ENCODE results near the gene CHRNA9.
"Not testable (repeated sequence)": the region's sequence is repeated elsewhere in the genome, so short reads cannot be mapped to it uniquely, and the experiment has no call there.

CHRNA9 gene

DNA sequence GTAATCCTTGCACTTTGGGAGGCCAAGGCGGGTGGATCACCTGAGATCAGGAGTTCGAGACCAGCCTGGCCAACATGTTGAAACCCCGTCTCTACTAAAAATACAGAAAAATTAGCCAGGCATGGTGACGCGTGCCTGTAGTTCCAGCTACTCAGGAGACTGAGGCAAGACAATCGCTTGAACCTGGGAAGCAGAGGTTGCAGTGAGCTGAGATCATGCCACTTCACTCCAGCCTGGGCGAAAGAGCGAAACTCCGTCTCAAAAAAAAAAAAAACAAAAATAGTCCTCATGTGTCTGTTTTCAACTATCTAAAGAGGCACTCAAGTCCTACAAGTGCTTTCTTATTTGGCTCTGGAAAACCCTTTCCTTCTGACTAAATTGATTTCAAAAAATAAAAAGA is 57.1 kb downstream of the CHRNA9 start:
- DNase-seq = not testable (repeated sequence)

DNA sequence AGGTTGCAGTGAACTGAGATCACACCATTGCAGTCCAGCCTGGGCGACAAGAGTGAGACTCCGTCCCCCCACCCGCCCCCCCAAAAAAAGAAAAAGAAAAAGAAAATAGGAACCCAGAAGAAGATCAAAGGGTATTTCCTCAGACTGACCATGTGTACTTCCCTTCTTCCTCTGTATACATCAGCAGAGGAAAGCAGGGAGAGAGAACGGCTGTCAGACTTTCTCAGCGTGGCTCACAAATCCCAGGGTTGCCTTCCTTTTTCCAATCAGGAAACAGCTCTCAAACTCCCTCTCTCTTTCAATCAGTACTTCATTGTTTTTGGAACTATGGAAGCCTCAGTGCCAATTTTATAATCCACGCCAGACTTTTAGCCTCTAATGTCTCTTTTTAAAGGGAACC is 59.1 kb downstream of the CHRNA9 start:
- no peak for DNase-seq

DNA sequence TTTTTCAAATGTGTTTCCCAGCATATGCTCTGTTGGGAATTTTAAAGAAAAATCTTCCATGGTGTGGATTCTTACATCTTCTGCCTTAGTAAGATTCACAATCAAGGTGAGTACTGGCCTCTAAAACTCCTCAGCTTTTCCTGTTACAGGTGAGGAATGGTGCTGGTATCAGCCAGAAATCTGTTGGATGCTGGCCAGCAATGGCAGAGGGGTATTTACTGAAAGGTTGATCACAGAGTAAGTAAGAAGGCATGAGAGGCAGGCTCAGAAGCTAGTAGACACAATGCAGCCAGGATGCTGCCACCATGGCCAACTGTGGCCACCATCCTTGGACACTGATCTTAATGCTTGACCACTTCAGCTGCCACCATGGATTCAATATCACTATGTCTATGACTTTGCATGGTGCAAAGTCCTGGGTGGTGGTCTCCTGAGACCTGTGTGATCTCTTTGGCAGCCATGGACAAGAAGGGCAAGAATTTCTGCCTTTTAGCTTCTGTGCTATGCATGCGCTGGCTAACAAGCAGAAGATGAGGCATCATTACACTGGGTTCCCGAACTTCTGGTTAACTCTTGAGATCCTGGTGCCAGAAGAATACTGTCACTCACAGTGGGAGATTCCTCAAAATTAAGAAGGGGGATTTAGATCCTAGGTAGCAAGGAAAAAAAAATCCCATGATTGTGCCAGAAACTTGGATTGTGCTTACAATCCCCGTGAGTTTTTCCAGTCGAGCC is 60.2 kb downstream of the CHRNA9 start:
- no peak for DNase-seq

DNA sequence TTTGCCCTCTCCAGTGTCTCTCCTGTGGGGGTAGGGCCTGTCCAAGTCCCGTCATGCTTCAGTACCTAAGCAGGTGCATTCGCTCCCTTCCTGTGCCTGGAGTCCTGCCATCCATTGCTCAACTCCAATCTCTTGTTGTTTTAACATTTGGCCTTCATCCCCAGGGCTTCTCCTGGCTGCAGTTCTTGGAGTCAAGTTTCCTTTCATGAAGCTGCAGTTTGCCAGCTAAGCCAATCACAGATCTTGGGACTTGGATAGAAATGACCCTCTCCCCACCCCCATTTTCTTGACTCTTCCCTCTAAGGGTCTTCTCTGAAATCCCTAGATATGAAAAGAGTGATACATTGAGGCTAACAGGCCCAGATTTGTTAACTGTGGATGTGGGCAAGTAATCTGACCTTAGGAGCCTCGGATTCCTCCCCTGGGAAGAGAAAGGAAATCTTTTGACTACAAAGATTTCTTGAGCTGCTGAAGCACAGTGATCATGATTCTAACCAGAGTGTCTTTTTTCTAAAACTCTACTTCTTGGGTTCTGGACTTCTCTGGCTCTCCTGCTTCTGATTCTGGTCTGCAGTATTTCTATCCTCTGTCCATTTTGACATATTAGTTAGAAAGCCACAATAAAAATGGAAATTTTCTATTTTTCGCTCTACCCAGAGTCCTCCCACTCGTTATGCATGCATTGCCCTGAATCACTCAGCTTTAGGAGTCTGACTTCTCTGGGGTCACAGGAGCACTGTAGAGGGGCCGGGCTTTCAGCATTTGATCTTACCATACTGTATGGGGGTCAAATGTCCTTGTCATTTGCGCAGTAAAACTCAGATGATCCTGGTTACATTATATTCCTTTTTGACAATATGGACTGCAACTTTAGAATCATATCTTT is 61.0 kb downstream of the CHRNA9 start:
- DNase-seq = no peak

DNA sequence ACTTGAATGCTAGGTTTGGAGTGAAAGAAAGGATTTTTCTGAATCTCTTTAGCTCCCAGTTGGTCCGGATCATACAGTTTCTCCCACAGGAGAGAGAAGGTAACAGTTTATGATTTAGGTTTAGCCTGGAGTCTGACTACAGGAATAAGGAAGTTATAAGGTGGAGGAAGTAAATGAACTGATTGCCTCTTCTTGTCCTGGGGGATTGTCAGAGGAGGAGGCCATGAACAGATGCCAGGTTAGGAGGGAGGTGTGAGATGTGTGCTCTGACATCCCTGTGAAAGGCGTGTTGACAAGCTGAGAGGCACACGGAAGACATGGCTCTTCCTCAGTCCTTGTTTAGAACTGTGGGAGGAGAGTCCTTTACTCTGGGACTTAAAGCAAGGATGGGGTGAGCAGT is 64.4 kb downstream of the CHRNA9 start:
- DNase-seq = no peak

DNA sequence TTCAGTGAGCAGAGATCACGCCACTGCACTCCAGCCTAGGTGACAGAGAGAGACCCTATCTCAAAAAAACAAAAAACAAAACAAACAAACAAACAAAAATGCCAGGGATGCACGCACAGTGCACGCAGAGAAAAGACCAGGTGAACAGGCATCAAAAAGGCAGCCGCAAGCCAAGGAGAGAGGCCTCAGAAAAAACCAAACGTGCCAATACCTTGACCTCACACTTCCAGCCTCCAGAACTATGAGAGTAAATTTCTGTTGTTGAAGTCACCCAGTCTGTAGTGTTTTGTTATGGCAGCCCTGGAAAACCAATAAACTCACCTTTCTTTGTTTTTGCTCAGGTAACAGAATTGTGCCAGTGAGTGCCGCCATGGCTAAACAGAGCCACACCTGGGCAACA is 66.0 kb downstream of the CHRNA9 start:
- no peak for DNase-seq

DNA sequence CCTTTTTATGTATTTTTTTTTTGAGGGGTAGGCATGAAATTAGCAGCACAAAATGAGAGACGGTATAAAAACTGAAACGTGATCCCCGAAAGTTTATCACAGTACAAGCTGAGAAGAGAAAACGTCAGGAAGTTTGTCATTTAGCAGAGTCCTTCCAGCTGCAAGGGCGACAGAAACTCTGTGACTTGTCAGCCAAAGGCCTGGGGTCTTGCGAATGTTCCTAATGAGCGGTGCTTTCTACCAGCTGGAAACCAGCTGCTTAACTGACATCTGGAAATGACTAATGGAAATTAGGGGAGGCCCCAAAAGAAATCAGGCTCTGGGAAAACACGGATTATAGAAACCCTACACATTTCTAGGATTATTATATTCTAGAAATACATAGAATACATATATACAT is 66.5 kb downstream of the CHRNA9 start:
- DNase-seq = no peak

DNA sequence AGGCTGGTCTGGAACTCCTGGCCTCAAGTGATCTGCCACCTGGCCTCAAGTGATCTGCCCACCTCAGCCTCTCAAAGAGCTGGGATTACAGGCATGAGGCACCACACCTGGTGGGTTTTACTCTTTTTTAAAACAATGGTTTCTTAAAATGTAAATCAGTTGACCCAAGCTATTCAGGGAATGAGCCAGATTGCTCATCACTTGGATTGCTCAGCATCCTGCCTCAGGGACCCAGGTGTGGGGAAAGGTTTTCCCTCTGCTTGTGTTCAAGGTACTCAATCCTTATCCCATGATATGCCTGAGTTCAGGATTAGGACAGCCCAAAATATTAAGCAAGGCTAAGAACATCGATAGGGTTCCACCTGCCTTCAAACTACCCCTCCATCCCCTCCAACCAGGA is 67.4 kb downstream of the CHRNA9 start:
- DNase-seq = no peak

DNA sequence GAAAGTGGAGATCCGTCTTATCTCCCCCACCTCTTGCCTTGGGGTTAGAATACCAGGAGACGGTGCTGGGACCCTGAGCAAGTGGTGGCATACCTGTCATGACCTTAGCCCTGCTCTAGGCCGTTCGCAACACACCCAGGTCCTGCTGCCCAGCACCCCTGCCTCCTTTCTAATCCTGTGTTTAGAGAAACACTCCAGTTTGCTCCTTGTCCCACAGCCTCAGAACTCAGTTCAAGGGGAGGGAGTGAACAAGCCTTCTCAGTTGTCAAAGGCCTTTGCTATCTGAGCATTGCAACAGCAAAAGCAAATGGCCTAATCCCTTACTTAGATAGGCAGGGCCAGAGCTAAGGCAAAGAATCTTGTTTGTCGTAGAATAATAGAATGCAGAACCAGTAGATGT is 67.9 kb downstream of the CHRNA9 start:
- no peak for DNase-seq

All from NK-92 treated with Interleukin-12 subunit alpha and Interleukin-12 subunit beta, amount 100 ng/mL, for 24 hours (cell line).